Astrocyte (in vitro differentiated cells and primary cell): ENCODE measurements around the gene ROR1. TPM values are rescaled to one million over a fixed set of nuclear protein-coding genes. Genes with fewer than 3 reads are reported as not detected.

ENCODE experiments used
- DNase-seq: peaks from one replicate; pipeline ENCODE4 v3.0.0-alpha.2; 2010; ENCODE audit warnings: low read depth
- FAIRE-seq: peaks from 2 replicates; lab custom pipeline; 2011; peaks lifted over from hg19 to GRCh38; lab: Jason Lieb, UNC
- H2AFZ ChIP-seq: 2 replicates; pipeline ENCODE4 v1.6.0; 2012; ENCODE audit warnings: low read depth, low read length, inconsistent platforms
- H3K27ac ChIP-seq: 2 replicates; pipeline ENCODE4 v1.5.1; 2011; ENCODE audit warnings: low read depth, low read length, inconsistent platforms
- H3K27me3 ChIP-seq: 2 replicates; pipeline ENCODE4 v1.6.0; 2011; ENCODE audit warnings: low read length, inconsistent platforms; ENCODE audit not compliant: insufficient read depth
- H3K36me3 ChIP-seq: 2 replicates; pipeline ENCODE4 v1.5.1; 2011; ENCODE audit warnings: low read length, inconsistent platforms; ENCODE audit not compliant: insufficient read depth
- H3K4me1 ChIP-seq: 2 replicates; pipeline ENCODE4 v1.5.1; 2011; ENCODE audit warnings: low read length, inconsistent platforms; ENCODE audit not compliant: insufficient read depth
- H3K4me2 ChIP-seq: 2 replicates; pipeline ENCODE4 v1.6.0; 2012; ENCODE audit warnings: low read length, inconsistent platforms
- H3K4me3 ChIP-seq: 2 replicates; pipeline ENCODE4 v1.5.1; 2011; ENCODE audit warnings: low read depth, mild to moderate bottlenecking, low read length, inconsistent platforms; ENCODE audit not compliant: insufficient read depth
- H3K79me2 ChIP-seq: 2 replicates; pipeline ENCODE4 v1.6.0; 2012; ENCODE audit warnings: mild to moderate bottlenecking, low read length, inconsistent platforms; ENCODE audit not compliant: insufficient read depth
- H3K9ac ChIP-seq: 2 replicates; pipeline ENCODE4 v1.6.0; 2012; ENCODE audit warnings: mild to moderate bottlenecking, low read length, inconsistent platforms
- H3K9me3 ChIP-seq: 2 replicates; pipeline ENCODE4 v1.5.1; 2012; ENCODE audit warnings: low read depth, mild to moderate bottlenecking, low read length, inconsistent platforms; ENCODE audit not compliant: insufficient read depth
- H4K20me1 ChIP-seq: 2 replicates; pipeline ENCODE4 v1.6.0; 2012; ENCODE audit warnings: low read length, inconsistent platforms; ENCODE audit not compliant: insufficient read depth
- H3K27ac Mint-ChIP-seq: one replicate; pipeline ENCODE4 v1.8.0; 2021; ENCODE audit warnings: mild to moderate bottlenecking, mixed read lengths; ENCODE audit not compliant: unreplicated experiment
- H3K27me3 Mint-ChIP-seq: one replicate; pipeline ENCODE4 v1.8.0; 2021; ENCODE audit warnings: low read depth, mixed read lengths; ENCODE audit not compliant: unreplicated experiment
- H3K36me3 Mint-ChIP-seq: one replicate; pipeline ENCODE4 v1.8.0; 2021; ENCODE audit warnings: low read depth, mixed read lengths; ENCODE audit not compliant: unreplicated experiment
- H3K4me1 Mint-ChIP-seq: one replicate; pipeline ENCODE4 v1.8.0; 2021; ENCODE audit warnings: low read depth, mixed read lengths; ENCODE audit not compliant: unreplicated experiment
- H3K4me3 Mint-ChIP-seq: one replicate; pipeline ENCODE4 v1.8.0; 2021; ENCODE audit warnings: mild to moderate bottlenecking, moderate library complexity, mixed read lengths; ENCODE audit not compliant: unreplicated experiment
- H3K9me3 Mint-ChIP-seq: one replicate; pipeline ENCODE4 v1.8.0; 2021; ENCODE audit warnings: mild to moderate bottlenecking, mixed read lengths; ENCODE audit not compliant: unreplicated experiment
- CTCF ChIP-seq: IDR thresholded peaks from 2 replicates; pipeline ENCODE4 v1.5.1; 2011; ENCODE audit warnings: low read depth, mild to moderate bottlenecking, inconsistent platforms, low read length, moderate library complexity; ENCODE audit not compliant: insufficient read depth
- EZH2 ChIP-seq: IDR thresholded peaks from 2 replicates; pipeline ENCODE4 v1.6.1; 2012; ENCODE audit warnings: mild to moderate bottlenecking, low read length, inconsistent platforms; ENCODE audit not compliant: insufficient read depth
- total RNA-seq: library from RNA; stranded (reverse); gene quantifications from 2 replicates; pipeline ENCODE4 v1.2.1, GENCODE V29; 2021

ROR1 gene
- total RNA-seq, 1 donor from 2014 or later, result 38.3 TPM

- no peak overlapping the region for H3K4me3 ChIP-seq
- H4K20me1 ChIP-seq, result no peaks in the 10 kb centered on the region
- FAIRE-seq, result no peak
- H3K4me1 Mint-ChIP-seq, result peaks cover 20% of the 10 kb centered on the region
- no peaks in the 10 kb centered on the region for H3K9me3 Mint-ChIP-seq
- DNase-seq, result peak; percentile 60
- peak overlapping the region; percentile 76 for H3K27ac Mint-ChIP-seq
- H3K27me3 ChIP-seq, result no peaks in the 10 kb centered on the region
- H3K9me3 ChIP-seq, result no peaks in the 10 kb centered on the region
- peaks cover 11% of the 10 kb centered on the region for H3K36me3 Mint-ChIP-seq
- H3K9ac ChIP-seq, result no peak overlapping the region
- no peak overlapping the region for H3K27ac ChIP-seq
- no peak overlapping the region for H3K4me2 ChIP-seq
- H3K4me3 Mint-ChIP-seq, result no peak overlapping the region
- TF ChIP-seq EZH2, result no peak
- TF ChIP-seq CTCF, result no peak
- no peaks in the 10 kb centered on the region for H3K4me1 ChIP-seq
- H2AFZ ChIP-seq, result no peak overlapping the region
- no peaks in the 10 kb centered on the region for H3K79me2 ChIP-seq
- no peaks in the 10 kb centered on the region for H3K36me3 ChIP-seq
- H3K27me3 Mint-ChIP-seq, result no peaks in the 10 kb centered on the region
Observed at GRCh38 chr1:64050601-64051000, 276.8 kb downstream of the ROR1 start.

GRCh38 chr1:64051796-64052195 is 278.0 kb downstream of the ROR1 start:
- TF ChIP-seq EZH2 (no peak), CTCF (no peak)
- Histone ChIP-seq H3K27ac (no peak overlapping the region), H3K4me1 (no peaks in the 10 kb centered on the region), H3K79me2 (no peaks in the 10 kb centered on the region), H3K4me3 (no peak overlapping the region), H3K9ac (no peak overlapping the region), H3K27me3 (no peaks in the 10 kb centered on the region), H3K4me2 (no peak overlapping the region), H3K9me3 (no peaks in the 10 kb centered on the region), H4K20me1 (no peaks in the 10 kb centered on the region), H3K36me3 (no peaks in the 10 kb centered on the region), H2AFZ (no peak overlapping the region)
- Mint-ChIP-seq H3K27me3 (no peaks in the 10 kb centered on the region), H3K4me3 (no peak overlapping the region), H3K27ac (peak overlapping the region; percentile 77), H3K36me3 (peaks cover 11% of the 10 kb centered on the region), H3K9me3 (no peaks in the 10 kb centered on the region), H3K4me1 (peaks cover 20% of the 10 kb centered on the region)
- FAIRE-seq (no peak), DNase-seq (no peak)

GRCh38 chr1:64052777-64053176 is 279.0 kb downstream of the ROR1 start:
- H3K4me1 Mint-ChIP-seq, result peaks cover 20% of the 10 kb centered on the region
- H3K27me3 ChIP-seq, result no peaks in the 10 kb centered on the region
- no peak overlapping the region for H3K27ac Mint-ChIP-seq
- no peak overlapping the region for H3K4me3 ChIP-seq
- no peak overlapping the region for H3K4me3 Mint-ChIP-seq
- H2AFZ ChIP-seq, result no peak overlapping the region
- FAIRE-seq (no peak), DNase-seq (no peak)
- H3K9me3 Mint-ChIP-seq, result no peaks in the 10 kb centered on the region
- no peak overlapping the region for H3K9ac ChIP-seq
- no peak for TF ChIP-seq CTCF
- TF ChIP-seq EZH2, result no peak
- no peak overlapping the region for H3K27ac ChIP-seq
- H3K27me3 Mint-ChIP-seq, result no peaks in the 10 kb centered on the region
- H3K4me2 ChIP-seq, result no peak overlapping the region
- H4K20me1 ChIP-seq, result no peaks in the 10 kb centered on the region
- no peaks in the 10 kb centered on the region for H3K9me3 ChIP-seq
- H3K36me3 Mint-ChIP-seq, result peaks cover 11% of the 10 kb centered on the region
- no peaks in the 10 kb centered on the region for H3K36me3 ChIP-seq
- H3K4me1 ChIP-seq, result no peaks in the 10 kb centered on the region
- no peaks in the 10 kb centered on the region for H3K79me2 ChIP-seq
